ENCODE results near the gene ATOX1. TPM values are rescaled to one million over a fixed set of nuclear protein-coding genes. Genes with fewer than 3 reads are reported as not detected.

Gene ATOX1
- total and polyA plus RNA-seq, 10 of the 15 experiments (the other 5 are each of a cell fraction or from before 2014, with no cell fraction given), result 130 to 642 (median 245) TPM

- TF ChIP-seq ZBTB40 (IDR thresholded peaks at IDR 0.05; ENCODE audit: borderline replicate concordance), result no peak
These were observed 7.3 kb downstream of the ATOX1 start (continued) for GRCh38 chr5:151751091-151751490.

DNA sequence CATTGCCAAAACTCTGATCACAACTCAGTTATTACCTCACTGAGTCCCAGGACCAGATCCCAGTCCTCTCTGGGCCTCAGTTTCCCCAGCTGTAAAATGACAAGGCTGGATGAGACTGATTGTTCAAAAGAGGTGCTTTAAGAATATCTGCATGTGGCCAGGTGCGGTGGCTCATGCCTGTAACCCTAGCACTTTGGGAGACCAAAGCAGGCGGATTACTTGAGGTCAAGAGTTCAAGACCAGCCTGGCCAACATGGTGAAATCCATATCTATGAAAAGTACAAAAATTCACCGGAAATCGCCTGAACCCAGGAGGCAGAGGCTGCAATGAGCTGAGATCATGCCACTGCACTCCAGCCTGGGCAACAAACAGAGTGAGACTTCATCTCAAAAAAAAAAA, 8.3 kb downstream of the ATOX1 start:
- 77% methylated on average over 4 of the region's 4 CpGs for WGBS (ENCODE audit: insufficient coverage, insufficient replicate concordance, low lambda C conversion rate, missing lambda C conversion rate)
- FAIRE-seq, result no peak

More for the DNA sequence above, 8.3 kb downstream of the ATOX1 start:
- Histone ChIP-seq H3K9me3 (replicated peaks; ENCODE audit: control insufficient read depth, insufficient read depth, low read length) (no peaks in the 10 kb centered on the region; the same call in 2 of the 3 replicates), H3K4me3 (peak overlapping the region; percentile 29; the same call in 1 of the 2 replicates), H3K79me2 (ENCODE audit: control insufficient read depth, insufficient read depth, low read length) (peaks cover 62% of the 10 kb centered on the region), H3K36me3 (ENCODE audit: control insufficient read depth in 2 of 2, insufficient read depth in 2 of 2, low read length in 1 of 2) (peaks cover 1 to 17% of the 10 kb centered on the region in 2 experiments), H3K27ac (ENCODE audit: control insufficient read depth, insufficient read depth) (peak overlapping the region; percentile 79), H3K27me3 (replicated peaks in 1 of 2; ENCODE audit: control insufficient read depth in 2 of 2, insufficient read depth in 2 of 2, low read length in 1 of 2) (no peaks in the 10 kb centered on the region), H3K4me2 (ENCODE audit: control insufficient read depth, insufficient read depth) (peak overlapping the region; percentile 24), H3K4me1 (ENCODE audit: control insufficient read depth, insufficient read depth, low read length) (peaks cover 26% of the 10 kb centered on the region), H3K9ac (ENCODE audit: control insufficient read depth, insufficient read depth, low read length) (peak overlapping the region; percentile 58), H2AFZ (ENCODE audit: control insufficient read depth, low read depth, low read length) (no peak overlapping the region), H4K20me1 (ENCODE audit: control insufficient read depth, insufficient read depth) (no peaks in the 10 kb centered on the region)
- BruUV-seq (replicated peaks), result TSS peak; percentile 99
- TF ChIP-seq ASH2L (IDR thresholded peaks at IDR 0.05; ENCODE audit: borderline replicate concordance, low read depth) (no peak), FOXM1 (IDR thresholded peaks at IDR 0.05; ENCODE audit: low read depth, low read length) (0 out of 2 replicates have a peak, but pooled peaks have one; percentile 16)
- in situ Hi-C loops (cut with MboI) (no loop called here), intact Hi-C loops (cut with micrococcal nuclease; ENCODE audit: unreplicated experiment) (no loop called here)
- ChIA-PET CTCF (interaction anchor here (0.6 to 5.2 kb wide), 9 partner anchors 10 to 227 kb away, joined by 3 to 35 read pairs (median 12); partner anchors contain the start of gene G3BP1), POLR2A (interaction anchor here (0.6 to 14.3 kb wide), 10 partner anchors 7 to 664 kb away, joined by 3 to 241 read pairs (median 6); partner anchors contain the start of genes ATOX1 and G3BP1), RAD21 (ENCODE audit: unreplicated experiment) (interaction anchor here (0.6 to 9.0 kb wide), 11 partner anchors 9 to 537 kb away, joined by 3 to 90 read pairs (median 11); partner anchors contain the start of gene G3BP1), SMC1A (ENCODE audit: uncharacterized antibody, unreplicated experiment) (interaction anchor here (0.8 to 8.3 kb wide), 10 partner anchors 10 to 592 kb away, joined by 3 to 84 read pairs (median 10); partner anchors contain the start of genes ANXA6 and G3BP1)
- DNase-seq (ENCODE audit: low read depth, low spot score) (no peak), ATAC-seq (no peak)
